NCI-H146 treated with DMSO at 0.1 percent for 48 hours (cell line): Measurements from ENCODE around the gene SEL1L.
"Not testable (repeated sequence)": the region's sequence is repeated elsewhere in the genome, so short reads cannot be mapped to it uniquely, and the experiment has no call there.

ENCODE experiments used
- DNase-seq: peaks from one replicate; lab custom pipeline; 2025; ENCODE audit not compliant: unreplicated experiment; lab: John Stamatoyannopoulos, UW

SEL1L gene

DNA sequence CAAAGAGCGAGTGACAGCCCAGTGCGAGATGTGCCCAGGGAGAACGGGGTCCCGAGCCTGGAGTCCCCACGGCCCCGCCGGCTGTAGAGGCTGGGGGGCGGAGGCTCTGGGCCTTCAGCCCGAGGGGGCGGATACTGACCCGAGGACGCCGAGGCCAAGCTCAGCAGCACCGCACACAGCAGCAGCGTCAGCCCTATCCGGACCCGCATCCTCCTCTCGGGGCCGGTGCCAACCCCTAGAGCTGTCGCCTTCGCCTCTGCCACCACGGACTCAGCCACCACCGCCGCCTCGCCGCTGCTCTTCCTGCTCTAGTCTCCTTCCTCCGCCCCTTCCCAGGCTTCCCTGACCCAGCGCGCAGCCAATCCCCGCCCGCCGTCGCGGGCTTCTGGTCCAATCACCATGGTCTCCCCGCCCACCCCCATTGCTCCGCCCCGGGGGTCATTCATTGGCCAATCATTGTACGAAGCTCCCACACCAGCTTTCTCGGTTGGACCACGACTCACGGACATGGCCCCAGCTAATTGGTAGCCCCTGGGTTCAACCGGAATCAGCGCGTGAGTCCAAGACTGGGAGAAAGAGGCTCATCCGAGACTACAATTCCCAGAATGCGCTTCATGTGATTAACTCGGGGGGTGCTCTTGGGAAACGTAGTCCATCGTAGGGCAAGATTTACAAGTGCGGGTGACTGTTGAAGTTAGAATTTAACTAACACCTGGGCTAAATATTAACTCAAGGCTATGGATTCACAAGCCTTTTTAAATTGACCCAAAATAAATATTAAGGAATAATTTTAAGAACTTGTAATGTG, at the start of gene SEL1L:
SEL1L (minus strand) TSS at position 318 of the 808 bp plus-strand sequence; CDS start at position 209, 109 bp downstream.
- peak; percentile 94 for DNase-seq

DNA sequence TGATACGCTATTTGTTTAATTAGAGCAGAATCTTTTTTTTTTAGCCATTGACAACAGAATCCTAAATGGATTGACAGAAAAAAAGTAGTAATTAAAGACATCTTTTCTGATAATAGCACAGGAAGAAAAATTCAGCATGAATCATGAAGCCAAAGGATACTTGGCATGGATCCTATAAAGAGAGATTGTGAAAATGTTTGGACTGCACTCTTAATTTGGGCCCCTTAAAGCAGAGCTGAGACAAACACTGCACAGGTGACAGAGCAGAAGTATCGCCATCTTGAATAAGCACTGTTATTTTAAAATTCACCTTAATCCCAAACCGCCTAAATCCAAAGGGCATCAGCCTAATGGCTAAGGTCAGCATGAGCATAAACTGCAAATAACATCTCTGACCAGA, 48.8 kb upstream of the SEL1L start:
- no peak for DNase-seq

GRCh38 chr14:81579115-81579514, 45.5 kb upstream of the SEL1L start:
- DNase-seq, result no peak

GRCh38 chr14:81571437-81571836, 37.8 kb upstream of the SEL1L start:
- DNase-seq, result no peak

GRCh38 chr14:81567302-81567701, 33.6 kb upstream of the SEL1L start:
- no peak for DNase-seq

DNA sequence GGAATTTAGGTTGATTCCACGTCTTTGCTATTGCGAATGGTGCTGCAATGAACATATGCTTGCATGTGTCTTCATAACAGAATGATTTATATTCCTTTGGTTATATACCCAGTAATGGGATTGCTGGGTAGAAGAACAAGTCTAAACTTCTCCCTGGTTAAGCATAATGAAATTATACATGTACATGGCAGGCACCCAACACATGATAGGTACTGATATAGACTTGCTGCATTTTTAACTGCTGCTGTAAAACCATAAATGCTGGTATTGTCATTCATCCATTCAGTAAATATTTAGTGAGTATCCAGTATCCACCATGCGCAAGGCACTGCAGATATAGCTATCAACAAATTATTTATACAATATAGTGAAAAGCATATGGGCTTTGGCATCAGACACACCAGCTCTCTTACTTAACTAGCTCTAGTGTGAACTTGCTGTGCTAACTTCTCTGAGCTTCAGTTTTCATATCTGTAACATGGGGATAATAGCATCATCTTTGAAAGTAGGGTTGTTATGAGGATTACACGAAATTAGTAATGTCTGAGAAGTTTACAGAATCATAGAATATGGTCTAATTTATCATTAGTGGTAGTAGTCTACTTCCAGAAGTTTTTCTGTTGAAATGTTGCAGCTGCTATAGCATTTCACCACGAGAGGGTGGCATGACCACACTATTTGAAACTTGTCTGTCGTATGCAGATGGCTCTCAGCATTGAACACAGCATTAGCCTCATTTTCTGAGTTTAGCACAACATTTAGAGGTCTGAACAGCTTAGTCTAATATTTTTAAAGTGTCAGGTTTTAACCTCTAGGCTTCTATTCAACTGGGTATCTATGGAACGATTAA, 32.0 kb upstream of the SEL1L start:
- no peak for DNase-seq

GRCh38 chr14:81562818-81563217, 29.2 kb upstream of the SEL1L start:
- no peak for DNase-seq

GRCh38 chr14:81561084-81561775, 27.6 kb upstream of the SEL1L start:
- DNase-seq, result no peak

GRCh38 chr14:81559385-81559784, 25.7 kb upstream of the SEL1L start:
- DNase-seq, result no peak

DNA sequence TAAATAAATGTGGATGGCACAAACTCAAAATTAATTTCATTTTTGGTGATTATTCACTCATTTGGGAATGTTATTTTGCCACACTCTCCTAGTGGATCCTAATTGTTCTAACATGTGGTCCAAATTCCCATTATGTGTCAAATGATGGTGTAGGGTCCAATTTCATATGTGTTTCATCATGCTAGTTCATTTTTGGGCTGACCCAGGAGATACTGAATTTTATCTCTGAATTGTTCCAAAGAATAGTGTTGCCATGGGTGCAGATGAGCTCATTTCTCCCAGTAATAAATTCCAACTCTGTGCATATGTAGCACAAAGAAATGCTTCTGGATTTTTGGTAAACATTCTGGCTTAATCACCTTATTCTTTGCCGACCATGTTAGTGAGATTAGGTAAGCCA, 23.5 kb upstream of the SEL1L start:
- no peak for DNase-seq

- no peak for DNase-seq
These were observed 22.0 kb upstream of the SEL1L start for GRCh38 chr14:81555684-81556083.

DNA sequence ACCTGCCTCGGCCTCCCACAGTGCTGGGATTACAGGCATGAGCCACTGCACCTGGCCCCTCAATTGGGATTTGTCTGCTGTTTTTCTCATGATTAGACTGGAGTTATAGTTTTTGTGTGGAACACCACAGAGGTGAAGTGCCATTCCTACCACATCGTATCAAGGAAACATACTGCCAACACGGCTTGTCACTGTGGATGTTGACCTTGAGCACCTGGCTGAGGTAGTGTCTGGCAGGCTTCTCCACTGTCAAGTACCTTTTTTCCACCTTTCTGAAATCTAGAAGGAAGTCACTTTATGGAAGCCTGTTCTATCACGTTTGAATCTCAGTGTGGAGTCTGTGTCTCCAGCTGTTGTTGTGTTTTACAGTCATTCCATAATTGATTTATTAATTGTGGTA, 21.4 kb upstream of the SEL1L start:
- no peak for DNase-seq

DNA sequence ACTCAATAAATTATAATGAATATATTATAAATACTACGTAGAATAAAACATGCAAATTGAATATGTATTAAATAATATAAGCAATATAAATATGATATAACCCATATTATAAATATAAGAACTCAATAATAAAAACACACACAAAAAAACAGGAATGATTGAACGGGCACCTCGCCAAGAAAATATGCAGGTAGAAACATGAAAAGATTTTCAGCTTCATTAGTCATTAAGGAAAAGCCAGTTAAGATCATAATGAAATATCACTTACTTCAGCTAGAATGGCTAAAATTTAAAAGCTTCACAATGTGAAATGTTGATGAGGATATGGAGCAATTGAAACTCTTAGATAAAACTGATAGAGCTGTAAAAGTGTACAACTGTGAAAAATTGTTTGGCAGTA, 17.8 kb upstream of the SEL1L start:
- DNase-seq, result no peak

GRCh38 chr14:81550001-81550637, 16.5 kb upstream of the SEL1L start:
- DNase-seq, result no peak

DNA sequence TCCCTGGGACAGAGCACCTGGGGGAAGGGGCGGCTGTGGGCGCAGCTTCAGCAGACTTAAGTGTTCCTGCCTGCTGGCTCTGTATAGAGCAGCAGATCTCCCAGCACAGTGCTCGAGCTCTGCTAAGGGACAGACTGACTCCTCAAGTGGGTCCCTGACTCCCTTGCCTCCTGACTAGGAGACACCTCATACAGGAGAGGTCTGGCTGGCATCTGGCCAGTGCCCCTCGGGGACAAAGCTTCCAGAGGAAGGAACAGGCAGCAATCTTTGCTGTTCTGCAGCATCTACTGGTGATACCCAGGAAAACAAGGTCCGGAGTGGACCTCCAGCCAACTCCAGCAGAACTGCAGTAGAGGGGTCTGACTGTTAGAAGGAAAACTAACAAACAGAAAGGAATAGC, 7.6 kb upstream of the SEL1L start:
- DNase-seq, result not testable (repeated sequence)

DNA sequence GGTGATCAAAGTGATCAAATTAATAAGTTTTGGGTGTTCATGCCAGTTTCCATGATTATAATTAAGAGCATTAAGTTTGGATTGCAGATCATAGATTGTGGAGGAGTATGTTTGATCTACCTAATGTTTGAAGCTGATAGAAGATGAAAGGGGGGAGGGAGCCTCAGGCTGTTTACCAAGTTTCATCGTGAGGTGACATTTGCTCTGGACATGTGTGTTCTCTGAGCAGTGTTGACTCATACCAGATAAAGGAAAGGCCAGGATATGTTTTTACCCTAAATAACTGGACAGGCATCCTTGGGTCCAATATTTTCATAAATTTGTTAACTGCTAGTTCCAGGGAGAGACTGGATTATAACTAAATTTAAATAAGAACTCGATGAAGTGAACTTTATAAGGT, 3.5 kb upstream of the SEL1L start:
- DNase-seq, result no peak

GRCh38 chr14:81536241-81536771, 2.7 kb upstream of the SEL1L start:
- no peak for DNase-seq

GRCh38 chr14:81535396-81536164, 1.9 kb upstream of the SEL1L start:
- no peak for DNase-seq

GRCh38 chr14:81534510-81535074, 939 bp upstream of the SEL1L start:
- DNase-seq, result no peak

DNA sequence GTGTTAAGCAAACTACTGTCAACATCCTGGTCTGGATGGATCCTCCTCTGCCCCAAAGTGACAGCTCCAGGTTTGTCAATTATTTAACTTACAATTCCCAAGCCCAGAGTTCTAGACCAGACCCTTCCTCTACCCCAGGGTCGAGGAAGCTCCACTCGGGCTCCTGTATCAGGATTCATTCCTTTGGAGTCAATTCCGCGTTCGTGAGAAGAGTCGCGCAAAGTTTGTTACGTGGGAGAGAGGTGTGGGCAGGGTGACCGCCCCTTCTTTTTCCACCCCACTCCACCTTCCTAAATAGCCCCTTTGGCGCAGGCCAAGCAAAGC, 479 bp downstream of the SEL1L start:
- DNase-seq, result no peak
